Measurements from ENCODE around the gene RHOXF2B.
"Not testable (repeated sequence)": the region's sequence is repeated elsewhere in the genome, so short reads cannot be mapped to it uniquely, and the experiment has no call there.

The RHOXF2B gene

DNA sequence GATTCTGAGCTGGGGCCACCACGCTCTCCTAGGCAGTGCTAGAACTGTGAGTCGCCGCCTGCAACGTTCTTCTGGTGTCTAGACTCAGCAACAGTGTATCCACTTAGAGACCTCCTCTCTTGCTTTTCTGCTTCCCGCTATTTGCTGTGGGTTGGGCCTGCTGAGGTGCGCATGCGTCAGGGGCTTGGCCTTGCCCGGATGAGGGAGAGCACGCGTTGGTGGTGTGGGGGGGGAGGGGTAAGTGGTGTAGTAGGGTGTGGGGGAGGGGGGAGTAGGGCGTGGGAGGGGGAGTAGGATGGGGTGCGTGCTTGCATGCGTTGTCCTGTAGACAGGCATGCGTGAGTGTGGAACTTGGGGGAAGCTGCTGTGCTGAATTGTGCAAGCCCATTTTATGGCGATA lies at the start of gene RHOXF2B:
TSS of gene RHOXF2B (minus strand) at position 101 of the 400 bp plus-strand sequence. CDS start 138 bp downstream, outside the sequence.
- TF ChIP-seq GATA2, GATA3 (IDR thresholded peaks at IDR 0.05; ENCODE audit: low read depth, low read length): not testable (repeated sequence)

DNA sequence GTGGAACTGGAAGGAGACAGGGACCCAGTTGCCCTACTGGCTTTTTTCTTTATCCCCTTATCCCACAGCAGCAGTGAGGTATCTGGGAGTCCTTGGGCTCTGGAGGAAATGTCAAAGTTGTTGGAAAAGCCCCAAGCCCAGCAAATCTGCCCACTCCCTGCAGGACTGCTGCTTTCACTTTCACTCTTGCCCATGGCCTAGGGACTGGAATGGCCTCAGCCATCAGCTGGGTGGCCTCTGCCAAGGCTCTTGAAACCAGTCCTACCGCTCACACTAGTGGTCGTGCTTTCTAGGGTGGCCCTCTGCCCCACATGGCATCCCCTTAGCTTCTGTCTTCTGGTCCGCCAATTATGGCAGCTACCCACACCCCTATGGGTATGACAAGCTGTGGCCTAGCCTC lies 48.0 kb upstream of the RHOXF2B start:
- TF ChIP-seq GATA3 (IDR thresholded peaks at IDR 0.05; ENCODE audit: low read depth, low read length), result no peak
- no peak for TF ChIP-seq GATA2 (IDR thresholded peaks at IDR 0.05; ENCODE audit: low read depth, low read length)

DNA sequence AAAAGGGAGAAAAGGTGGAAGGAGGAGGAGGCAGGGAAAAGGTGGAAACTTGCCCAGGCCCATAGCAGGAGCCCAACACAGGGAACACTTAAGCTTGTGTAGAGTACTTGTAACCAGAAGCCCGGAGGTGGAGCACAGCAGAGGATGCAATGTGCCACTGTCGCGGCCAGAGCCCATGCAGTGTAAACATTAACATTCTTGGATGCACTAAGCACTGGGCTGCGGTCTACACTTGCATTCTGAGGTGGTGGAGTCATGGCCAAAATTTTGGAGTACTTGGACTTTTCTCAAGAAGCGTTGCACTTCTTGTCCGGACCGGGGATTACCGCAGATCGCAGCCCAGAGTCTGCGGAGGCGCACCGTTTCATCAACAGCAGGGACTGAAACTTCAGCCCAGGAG lies 42.7 kb upstream of the RHOXF2B start:
- TF ChIP-seq GATA2 (IDR thresholded peaks at IDR 0.05; ENCODE audit: low read depth, low read length) (no peak), GATA3 (IDR thresholded peaks at IDR 0.05; ENCODE audit: low read depth, low read length) (no peak)

DNA sequence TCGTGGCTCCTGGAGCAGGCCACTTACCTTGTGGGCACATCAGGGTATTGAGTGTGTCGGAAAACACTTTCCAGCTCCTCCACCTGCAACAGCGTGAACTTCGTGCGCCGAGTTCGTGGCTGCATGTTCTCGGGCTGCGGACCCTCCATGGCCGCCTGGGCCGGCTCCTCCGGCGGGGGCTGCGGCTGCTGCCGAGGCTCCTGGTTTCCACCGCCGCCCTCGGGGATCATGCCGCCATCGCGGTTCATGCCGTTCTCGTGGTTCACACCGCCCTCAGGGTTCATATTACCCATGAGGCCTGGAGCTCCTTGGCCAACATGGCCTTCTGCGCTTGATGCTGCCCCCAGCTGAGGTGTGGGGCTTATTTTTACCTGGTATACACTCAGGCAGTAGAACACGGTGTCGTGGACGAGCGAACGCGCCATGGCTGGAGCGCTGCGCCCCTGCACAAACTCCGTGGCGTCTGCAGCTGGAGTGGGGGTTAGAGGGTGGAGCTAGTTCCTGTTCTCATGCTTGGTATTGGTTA lies 38.0 kb upstream of the RHOXF2B start, which contains the start of gene RHOXF1:
TSS of gene RHOXF1 (minus strand) at position 476 of the 526 bp plus-strand sequence. CDS start at position 425, 51 bp downstream.
- no peak for TF ChIP-seq GATA3 (IDR thresholded peaks at IDR 0.05; ENCODE audit: low read depth, low read length)

DNA sequence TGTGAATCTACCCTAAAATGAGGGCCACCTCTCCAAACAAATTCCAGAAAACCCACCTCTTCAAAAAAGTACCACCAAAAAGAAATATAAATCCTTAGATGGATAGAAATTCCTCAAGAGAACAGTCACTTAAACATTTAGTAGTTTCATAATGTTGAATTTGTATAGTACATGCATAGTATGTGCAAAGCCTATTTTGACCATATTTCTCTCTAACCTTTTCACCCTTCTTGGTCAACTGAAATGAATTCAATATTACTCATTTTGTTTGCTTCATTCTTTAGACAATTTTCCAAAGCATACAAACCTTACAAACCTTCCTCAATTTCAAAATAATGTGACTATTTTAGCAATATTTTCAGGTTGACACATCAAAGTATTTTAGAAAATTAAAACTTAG lies 34.1 kb upstream of the RHOXF2B start:
- TF ChIP-seq GATA3 (IDR thresholded peaks at IDR 0.05; ENCODE audit: low read depth, low read length), result no peak
- TF ChIP-seq GATA2 (IDR thresholded peaks at IDR 0.05; ENCODE audit: low read depth, low read length), result no peak

DNA sequence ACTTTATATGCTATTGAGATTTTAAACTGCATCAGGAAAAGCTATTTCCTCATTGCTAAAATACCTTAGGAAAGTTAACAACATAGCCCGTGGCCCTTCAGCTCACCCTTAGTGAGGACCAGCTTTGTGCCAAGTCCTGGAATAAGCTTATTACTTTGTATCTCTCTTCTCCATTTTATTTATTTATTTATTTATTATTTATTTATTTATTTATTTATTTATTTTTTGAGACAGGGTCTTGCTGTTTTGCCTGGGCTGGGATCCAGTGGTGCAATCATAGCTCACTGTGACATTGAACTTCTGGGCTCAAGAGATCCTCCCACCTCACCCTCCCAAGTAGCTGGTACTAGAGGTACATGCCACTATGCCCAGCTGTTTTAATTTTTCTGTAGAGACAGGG lies 31.9 kb upstream of the RHOXF2B start:
- no peak for TF ChIP-seq GATA2 (IDR thresholded peaks at IDR 0.05; ENCODE audit: low read depth, low read length)

DNA sequence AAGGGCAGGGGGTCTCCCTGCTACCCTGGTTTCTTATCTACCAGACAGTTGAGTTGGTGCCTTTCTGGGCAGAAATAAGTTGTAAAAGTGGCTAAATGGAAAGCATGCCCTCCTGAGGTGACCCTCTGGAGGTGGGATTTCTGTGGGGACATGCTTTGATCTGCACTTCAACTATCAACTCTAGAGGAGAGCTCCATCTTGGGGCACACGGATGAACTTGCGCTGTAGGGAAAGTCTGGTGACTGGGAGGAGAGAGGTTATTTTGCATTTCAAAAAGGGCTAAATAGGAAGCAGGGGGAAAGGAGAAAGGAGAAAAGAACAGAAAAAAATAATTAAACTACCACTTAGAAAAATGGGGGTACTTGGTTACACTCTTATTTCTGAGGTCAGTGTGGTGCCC lies 12.7 kb upstream of the RHOXF2B start:
- no peak for TF ChIP-seq GATA2 (IDR thresholded peaks at IDR 0.05; ENCODE audit: low read depth, low read length)

DNA sequence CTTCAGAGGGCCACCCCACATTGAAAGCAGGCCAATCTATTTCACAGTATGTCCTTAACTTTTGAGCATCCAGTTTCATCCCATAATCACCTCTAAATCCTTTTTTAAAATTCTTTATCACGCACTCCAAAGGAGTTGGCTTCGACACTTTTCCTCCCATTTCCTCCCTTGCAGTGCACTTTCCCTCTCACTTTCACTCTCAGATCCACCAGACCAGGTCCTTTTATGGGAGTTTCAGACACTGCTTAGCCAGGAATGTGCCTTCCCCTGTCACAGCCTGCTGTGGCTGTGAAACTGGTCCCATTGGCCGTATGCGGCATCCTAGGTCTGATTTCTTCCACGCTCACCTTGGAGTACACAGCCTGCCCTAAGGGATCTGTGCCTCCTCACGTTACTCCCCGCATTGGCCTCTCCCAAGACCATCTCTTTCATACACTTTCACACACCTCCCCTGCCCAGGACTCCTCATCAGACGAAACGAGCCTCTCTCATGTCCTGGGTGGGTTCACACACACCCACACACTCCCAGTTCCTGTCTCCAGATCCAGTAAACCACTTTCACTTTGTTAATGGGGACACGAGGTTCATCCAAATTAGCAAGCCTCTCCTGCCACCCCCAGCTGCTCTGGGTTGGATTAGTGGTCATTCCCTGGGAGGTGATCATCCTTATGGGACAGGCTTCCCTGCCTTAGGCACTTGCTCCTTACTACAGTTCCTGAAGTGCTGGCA lies 10.0 kb upstream of the RHOXF2B start:
- no peak for TF ChIP-seq GATA3 (IDR thresholded peaks at IDR 0.05; ENCODE audit: low read depth, low read length)
- no peak for TF ChIP-seq GATA2 (IDR thresholded peaks at IDR 0.05; ENCODE audit: low read depth, low read length)

DNA sequence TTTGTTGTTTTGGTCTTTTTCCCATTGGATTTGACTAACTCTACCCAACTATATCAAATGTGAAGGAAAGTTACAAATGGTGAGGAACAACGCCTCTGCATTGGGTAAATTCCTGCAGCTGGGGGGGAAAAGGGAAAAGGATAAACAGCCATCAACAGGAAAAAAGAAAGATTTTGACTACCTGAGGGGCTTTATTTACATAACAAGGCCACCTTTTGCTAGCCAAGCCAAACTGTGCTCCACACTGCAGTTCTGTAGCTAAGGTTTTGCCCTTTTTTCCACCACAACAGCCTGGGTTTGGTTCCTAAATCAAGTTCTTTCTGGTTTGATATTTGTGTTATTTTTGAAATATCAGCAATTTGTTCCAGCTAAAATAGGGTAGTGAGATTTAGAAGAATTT lies 40.8 kb downstream of the RHOXF2B start:
- TF ChIP-seq GATA3 (IDR thresholded peaks at IDR 0.05; ENCODE audit: low read depth, low read length) (no peak), GATA2 (IDR thresholded peaks at IDR 0.05; ENCODE audit: low read depth, low read length) (no peak)

DNA sequence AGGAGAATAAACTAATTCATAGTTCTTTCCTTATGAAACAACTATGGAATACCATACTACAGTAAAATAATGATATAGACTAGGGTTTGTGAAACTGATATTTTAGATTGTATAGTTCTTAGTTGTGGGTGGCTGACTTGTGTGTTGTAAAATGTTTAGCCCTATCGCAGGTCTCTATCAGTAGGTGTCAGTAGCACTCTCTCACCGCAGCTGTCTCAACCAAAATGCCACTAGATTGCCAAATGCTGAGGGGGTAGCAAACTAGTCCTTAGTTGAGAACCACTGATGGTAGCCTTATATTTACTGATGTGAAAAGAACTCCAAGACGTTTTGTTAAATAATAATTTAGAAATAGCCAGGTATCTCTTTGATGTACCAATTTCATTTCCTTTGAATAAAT lies 48.1 kb downstream of the RHOXF2B start:
- TF ChIP-seq GATA2 (IDR thresholded peaks at IDR 0.05; ENCODE audit: low read depth, low read length), result no peak
- no peak for TF ChIP-seq GATA3 (IDR thresholded peaks at IDR 0.05; ENCODE audit: low read depth, low read length)

DNA sequence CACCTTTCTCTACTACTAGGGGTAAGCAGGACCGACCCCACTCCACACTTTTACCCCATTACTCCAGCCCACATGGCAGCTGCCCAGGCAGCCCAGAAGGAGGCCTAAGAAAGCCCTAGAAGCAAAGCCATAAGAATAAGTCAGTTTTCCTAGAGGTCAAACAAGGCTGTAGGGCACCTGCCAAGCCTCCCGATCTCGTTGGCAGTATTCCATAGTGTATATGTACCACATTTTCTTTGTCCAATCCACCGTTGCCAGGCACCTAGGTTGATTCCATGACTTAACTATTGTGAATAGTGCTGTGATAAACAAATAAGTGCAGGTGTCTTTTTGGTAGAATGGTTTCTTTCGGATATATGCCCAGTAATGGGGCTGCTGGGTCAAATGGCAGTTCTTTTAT lies 54.2 kb downstream of the RHOXF2B start:
- TF ChIP-seq GATA3 (IDR thresholded peaks at IDR 0.05; ENCODE audit: low read depth, low read length) (no peak), GATA2 (IDR thresholded peaks at IDR 0.05; ENCODE audit: low read depth, low read length) (no peak)

DNA sequence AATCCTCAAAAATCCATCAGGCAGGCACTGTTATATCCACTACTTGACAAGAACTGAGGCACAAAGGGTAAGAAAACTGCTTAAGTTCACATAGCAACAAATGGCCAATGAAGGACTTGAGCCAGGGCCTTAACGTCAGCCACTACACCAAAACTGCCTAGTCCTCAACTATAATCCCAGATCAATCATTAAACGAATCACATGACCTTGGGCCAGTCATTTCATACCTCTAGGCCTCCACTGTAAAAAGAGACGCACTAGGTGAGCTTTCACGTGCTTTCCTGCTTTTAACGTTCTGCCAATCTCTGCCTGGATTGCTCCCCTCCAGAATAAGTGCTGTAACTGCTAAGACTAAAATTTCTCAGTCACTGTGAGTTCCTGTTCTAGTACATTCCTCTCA lies 54.7 kb downstream of the RHOXF2B start:
- no peak for TF ChIP-seq GATA3 (IDR thresholded peaks at IDR 0.05; ENCODE audit: low read depth, low read length)
- TF ChIP-seq GATA2 (IDR thresholded peaks at IDR 0.05; ENCODE audit: low read depth, low read length), result no peak
